ENCODE results near the gene RYR3. TPM values are rescaled to one million over a fixed set of nuclear protein-coding genes. Genes with fewer than 3 reads are reported as not detected.

Gene RYR3
- total RNA-seq, 1 donor: not detected

DNA sequence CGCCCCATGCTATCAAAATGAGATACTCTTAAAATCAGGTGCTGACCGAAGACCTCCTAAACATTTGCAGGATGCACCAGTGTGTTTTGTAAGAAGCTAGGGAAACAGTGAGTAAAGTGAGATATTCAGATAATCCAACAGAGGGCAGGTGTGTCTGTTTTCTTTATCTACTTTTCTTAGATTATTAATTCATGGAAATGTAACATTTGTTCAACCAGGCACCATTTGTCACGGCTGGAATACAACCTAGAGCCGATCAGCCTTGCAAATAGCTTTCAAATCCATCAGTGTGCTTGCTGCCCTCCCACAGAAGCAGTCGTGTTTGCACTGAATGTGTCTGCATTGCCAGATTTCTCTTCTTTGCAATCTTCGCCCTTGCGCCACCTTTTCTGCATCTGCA lies 455.6 kb downstream of the RYR3 start:
- no peak overlapping the region for H3K4me3 ChIP-seq (ENCODE audit: low read depth, low read length)
- TF ChIP-seq, protein P1, sequence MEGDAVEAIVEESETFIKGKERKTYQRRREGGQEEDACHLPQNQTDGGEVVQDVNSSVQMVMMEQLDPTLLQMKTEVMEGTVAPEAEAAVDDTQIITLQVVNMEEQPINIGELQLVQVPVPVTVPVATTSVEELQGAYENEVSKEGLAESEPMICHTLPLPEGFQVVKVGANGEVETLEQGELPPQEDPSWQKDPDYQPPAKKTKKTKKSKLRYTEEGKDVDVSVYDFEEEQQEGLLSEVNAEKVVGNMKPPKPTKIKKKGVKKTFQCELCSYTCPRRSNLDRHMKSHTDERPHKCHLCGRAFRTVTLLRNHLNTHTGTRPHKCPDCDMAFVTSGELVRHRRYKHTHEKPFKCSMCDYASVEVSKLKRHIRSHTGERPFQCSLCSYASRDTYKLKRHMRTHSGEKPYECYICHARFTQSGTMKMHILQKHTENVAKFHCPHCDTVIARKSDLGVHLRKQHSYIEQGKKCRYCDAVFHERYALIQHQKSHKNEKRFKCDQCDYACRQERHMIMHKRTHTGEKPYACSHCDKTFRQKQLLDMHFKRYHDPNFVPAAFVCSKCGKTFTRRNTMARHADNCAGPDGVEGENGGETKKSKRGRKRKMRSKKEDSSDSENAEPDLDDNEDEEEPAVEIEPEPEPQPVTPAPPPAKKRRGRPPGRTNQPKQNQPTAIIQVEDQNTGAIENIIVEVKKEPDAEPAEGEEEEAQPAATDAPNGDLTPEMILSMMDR (IDR thresholded peaks at IDR 0.05; ENCODE audit: insufficient read depth, low read depth, low read length): no peak
- DNase-seq (ENCODE audit: low read depth): no peak

DNA sequence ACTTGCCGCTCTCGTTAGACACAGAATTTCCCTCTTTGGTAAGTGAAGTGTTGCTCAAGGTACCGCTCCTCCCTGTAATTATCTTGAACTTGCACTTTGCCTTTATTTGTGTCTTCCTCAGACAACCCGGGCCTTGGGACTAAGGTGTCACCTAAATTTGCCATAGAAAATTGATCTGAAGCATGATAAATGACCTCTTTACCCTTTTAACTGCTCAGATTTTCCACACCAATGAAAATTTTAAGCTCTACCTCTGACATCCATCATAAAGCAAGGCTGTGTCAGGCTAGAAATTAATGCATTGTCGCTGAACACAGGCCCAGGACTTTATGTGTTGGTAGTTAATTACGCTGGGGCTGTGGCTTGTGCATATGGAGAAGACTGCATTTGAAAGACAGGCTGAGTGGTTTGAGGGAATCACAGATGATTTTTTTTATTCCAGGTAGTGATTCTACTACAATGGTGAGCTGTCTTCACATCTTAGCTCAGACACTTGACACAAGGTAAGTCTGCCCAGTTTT lies 458.0 kb downstream of the RYR3 start:
- no peak overlapping the region for H3K4me3 ChIP-seq (ENCODE audit: low read depth, low read length)
- DNase-seq (ENCODE audit: low read depth): no peak
- TF ChIP-seq, protein P1 (IDR thresholded peaks at IDR 0.05; ENCODE audit: insufficient read depth, low read depth, low read length): no peak

DNA sequence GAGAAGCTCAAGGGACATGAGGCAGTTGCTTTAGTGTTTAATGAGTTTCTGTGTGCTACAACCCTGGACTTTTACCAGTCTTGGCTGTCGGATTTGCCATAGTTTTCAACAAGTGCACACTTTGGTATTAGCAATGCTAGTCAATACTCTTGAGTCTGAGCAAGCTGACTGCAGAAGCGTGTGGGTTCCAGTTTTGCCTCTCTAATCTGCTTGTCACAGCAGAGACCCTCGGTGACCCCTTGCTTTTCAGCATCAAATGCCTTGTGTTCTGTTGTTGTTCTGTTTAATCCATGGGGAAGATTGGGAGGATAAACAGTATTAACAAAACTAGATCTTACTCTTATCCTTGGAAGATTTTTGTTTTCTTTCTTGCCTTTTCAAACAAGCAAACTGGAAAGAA lies 463.2 kb downstream of the RYR3 start:
- DNase-seq (ENCODE audit: low read depth): no peak
- H3K4me3 ChIP-seq (ENCODE audit: low read depth, low read length): no peak overlapping the region
- TF ChIP-seq, protein P1 (IDR thresholded peaks at IDR 0.05; ENCODE audit: insufficient read depth, low read depth, low read length): no peak

DNA sequence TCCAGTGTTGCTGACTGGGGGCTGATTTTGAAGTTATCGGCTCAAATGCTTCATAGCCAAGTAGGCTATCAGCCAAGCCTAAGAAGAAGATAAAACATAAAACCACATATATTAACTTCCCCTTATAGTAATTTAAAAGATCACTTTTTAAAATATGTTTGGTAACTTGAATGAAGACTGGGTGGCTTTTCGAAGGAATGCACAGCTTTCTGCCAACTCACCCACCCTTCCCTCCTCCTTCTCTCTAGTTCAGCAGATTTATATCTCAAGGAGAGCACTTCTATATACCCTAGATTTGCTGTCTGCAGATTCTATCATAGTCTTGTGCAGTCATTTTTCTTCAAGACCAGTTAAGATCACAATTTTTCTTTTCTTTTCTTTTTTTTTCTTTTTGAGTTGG lies 468.1 kb downstream of the RYR3 start:
- TF ChIP-seq, protein P1 (IDR thresholded peaks at IDR 0.05; ENCODE audit: insufficient read depth, low read depth, low read length): no peak

DNA sequence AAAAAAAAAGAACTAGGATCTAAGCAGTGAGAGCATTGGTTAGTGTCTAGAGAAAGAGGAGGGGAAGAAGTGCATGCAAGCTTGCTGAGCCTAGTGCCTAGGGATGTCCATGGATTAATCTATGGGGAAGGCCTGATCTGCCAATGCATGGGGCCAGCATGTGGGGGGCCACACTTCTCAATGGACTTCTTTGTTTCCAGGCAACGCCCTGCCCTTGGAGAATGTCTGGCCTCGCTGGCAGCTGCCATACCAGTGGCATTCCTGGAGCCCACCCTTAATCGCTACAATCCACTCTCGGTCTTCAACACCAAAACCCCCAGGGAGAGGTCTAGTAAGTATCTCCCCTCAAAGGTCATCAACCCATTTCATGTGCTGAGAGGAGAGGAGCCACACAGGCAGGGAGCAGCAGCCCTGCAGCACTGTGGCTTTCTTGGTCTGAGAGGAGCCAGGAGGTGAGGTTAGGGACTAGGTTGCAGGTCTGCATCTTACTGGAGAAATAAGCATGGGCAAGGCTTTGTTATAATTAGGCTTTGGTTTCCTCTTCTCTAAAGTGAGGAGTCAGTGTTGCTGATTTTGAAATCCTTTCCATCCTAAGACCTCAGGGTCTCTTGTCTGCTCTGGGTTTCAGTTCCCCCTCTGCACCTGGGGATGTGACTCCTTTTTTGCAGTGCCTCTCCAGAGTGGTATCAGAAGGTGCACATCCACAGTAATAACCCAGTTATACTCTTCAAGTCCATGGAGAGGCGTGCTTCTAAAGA lies 469.4 kb downstream of the RYR3 start:
- H3K4me3 ChIP-seq (ENCODE audit: low read depth, low read length): no peak overlapping the region
- no peak for DNase-seq (ENCODE audit: low read depth)
- TF ChIP-seq, protein P1 (IDR thresholded peaks at IDR 0.05; ENCODE audit: insufficient read depth, low read depth, low read length): no peak

More for the DNA sequence above, 468.1 kb downstream of the RYR3 start:
- no peak for DNase-seq (ENCODE audit: low read depth)
- H3K4me3 ChIP-seq (ENCODE audit: low read depth, low read length): no peak overlapping the region

DNA sequence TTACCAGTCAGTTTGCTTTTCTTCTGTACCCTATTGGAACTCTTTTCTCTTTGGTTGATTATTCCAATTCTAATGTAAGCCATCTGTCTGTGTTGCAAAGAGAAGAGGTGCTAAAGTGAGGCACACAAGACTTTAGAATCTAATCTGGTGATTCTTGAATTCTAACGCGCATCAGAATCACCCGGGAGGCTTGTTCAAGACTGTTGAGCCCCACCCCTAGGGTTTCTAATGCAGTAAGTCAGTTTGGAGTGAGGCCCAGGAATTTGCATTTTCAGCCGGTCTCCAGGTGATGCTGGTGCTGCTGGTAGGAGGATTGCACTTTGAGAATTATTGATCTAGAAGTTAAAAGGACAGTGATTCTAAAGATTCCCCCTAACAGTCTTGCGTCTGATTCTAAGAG lies 472.2 kb downstream of the RYR3 start:
- H3K4me3 ChIP-seq (ENCODE audit: low read depth, low read length): no peak overlapping the region
- TF ChIP-seq, protein P1 (IDR thresholded peaks at IDR 0.05; ENCODE audit: insufficient read depth, low read depth, low read length): no peak
- DNase-seq (ENCODE audit: low read depth): no peak

Data from fibroblast of villous mesenchyme (primary cell).